Fibroblast of lung (primary cell): ENCODE measurements around the gene PRR23E. TPM values are rescaled to one million over a fixed set of nuclear protein-coding genes. Genes with fewer than 3 reads are reported as not detected.

Experiments
- DNase-seq, 2 donors: peaks; one replicate each; pipeline versions ENCODE4 v3.0.0 to v3.0.0-alpha.2; 2010; ENCODE audit warnings: low read depth in 2 of 2
- H2AFZ ChIP-seq: 2 replicates; pipeline ENCODE4 v1.5.1; 2012; ENCODE audit warnings: low read length, control low read depth, inconsistent platforms
- H3K27ac ChIP-seq: 2 replicates; pipeline ENCODE4 v1.5.1; 2011; ENCODE audit warnings: low read length, control low read depth; ENCODE audit not compliant: insufficient read depth
- H3K27me3 ChIP-seq: 2 replicates; pipeline ENCODE4 v1.5.1; 2011; ENCODE audit warnings: mild to moderate bottlenecking, low read length; ENCODE audit not compliant: control insufficient read depth, insufficient read depth
- H3K36me3 ChIP-seq: 2 replicates; pipeline ENCODE4 v1.5.1; 2011; ENCODE audit warnings: low read length; ENCODE audit not compliant: control insufficient read depth, insufficient read depth
- H3K4me1 ChIP-seq: 2 replicates; pipeline ENCODE4 v1.5.1; 2011; ENCODE audit warnings: low read length; ENCODE audit not compliant: control insufficient read depth, insufficient read depth; ENCODE audit errors: extremely low read depth
- H3K4me2 ChIP-seq: 2 replicates; pipeline ENCODE4 v1.5.1; 2011; ENCODE audit warnings: low read length, control low read depth; ENCODE audit not compliant: insufficient read depth; ENCODE audit errors: extremely low read depth
- H3K4me3 ChIP-seq, 4 experiments: fragments of 200-600 bp in 1 of 4; sonication (generic) in 1 of 4; replicated peaks in 1 of 4; 2 replicates each; pipeline ENCODE4 v1.5.1; 2011 to 2016; ENCODE audit warnings: low read length in 4 of 4, low read depth in 3 of 4, mild to moderate bottlenecking in 3 of 4, control low read depth in 2 of 4, inconsistent platforms in 1 of 4, mixed read lengths in 1 of 4; ENCODE audit not compliant: insufficient read depth in 1 of 4; ENCODE audit errors: control extremely low read depth in 1 of 4
- H3K79me2 ChIP-seq: 2 replicates; pipeline ENCODE4 v1.5.1; 2012; ENCODE audit warnings: mild to moderate bottlenecking, low read length, inconsistent platforms; ENCODE audit not compliant: control insufficient read depth, insufficient read depth
- H3K9ac ChIP-seq: 2 replicates; pipeline ENCODE4 v1.5.1; 2011; ENCODE audit warnings: mild to moderate bottlenecking, low read length, control low read depth; ENCODE audit not compliant: insufficient read depth
- H3K9me3 ChIP-seq: 2 replicates; pipeline ENCODE4 v1.5.1; 2012; ENCODE audit warnings: low read depth, low read length; ENCODE audit not compliant: control insufficient read depth, insufficient read depth
- H4K20me1 ChIP-seq: 2 replicates; pipeline ENCODE4 v1.5.1; 2011; ENCODE audit warnings: low read length; ENCODE audit not compliant: control insufficient read depth, insufficient read depth; ENCODE audit errors: extremely low read depth
- CTCF ChIP-seq, 2 donors: IDR thresholded peaks in 1 of 2; conservative IDR thresholded peaks in 1 of 2; 1 replicate in 1 of 2; 2 replicates in 1 of 2; pipeline ENCODE4 v1.5.1; 2011 to 2012; ENCODE audit warnings: low read length in 2 of 2, control low read depth in 1 of 2, inconsistent platforms in 1 of 2, low read depth in 1 of 2, mild to moderate bottlenecking in 1 of 2
- EZH2 ChIP-seq: IDR thresholded peaks from 2 replicates; pipeline ENCODE4 v1.5.1; 2012; ENCODE audit warnings: low read length, control low read depth, mild to moderate bottlenecking; ENCODE audit errors: missing control alignments
- polyA plus RNA-seq, 2 donors: library from polyadenylated mRNA; depleted of rRNA in 1 of 2; stranded (reverse) in 1 of 2; unstranded in 1 of 2; fragments of >200 nt; gene quantifications; 2 replicates each; pipeline ENCODE4 v1.2.1, GENCODE V29; 2011 to 2012; ENCODE audit warnings: missing spikeins in 1 of 2
- total RNA-seq: library from RNA; depleted of rRNA; stranded (reverse); fragments of >200 nt; gene quantifications from 2 replicates; pipeline ENCODE4 v1.2.1, GENCODE V29; 2014

The PRR23E gene
- total and polyA plus RNA-seq, 2 donors (not counting 1 experiment from before 2014, with no cell fraction given), result not detected

DNA sequence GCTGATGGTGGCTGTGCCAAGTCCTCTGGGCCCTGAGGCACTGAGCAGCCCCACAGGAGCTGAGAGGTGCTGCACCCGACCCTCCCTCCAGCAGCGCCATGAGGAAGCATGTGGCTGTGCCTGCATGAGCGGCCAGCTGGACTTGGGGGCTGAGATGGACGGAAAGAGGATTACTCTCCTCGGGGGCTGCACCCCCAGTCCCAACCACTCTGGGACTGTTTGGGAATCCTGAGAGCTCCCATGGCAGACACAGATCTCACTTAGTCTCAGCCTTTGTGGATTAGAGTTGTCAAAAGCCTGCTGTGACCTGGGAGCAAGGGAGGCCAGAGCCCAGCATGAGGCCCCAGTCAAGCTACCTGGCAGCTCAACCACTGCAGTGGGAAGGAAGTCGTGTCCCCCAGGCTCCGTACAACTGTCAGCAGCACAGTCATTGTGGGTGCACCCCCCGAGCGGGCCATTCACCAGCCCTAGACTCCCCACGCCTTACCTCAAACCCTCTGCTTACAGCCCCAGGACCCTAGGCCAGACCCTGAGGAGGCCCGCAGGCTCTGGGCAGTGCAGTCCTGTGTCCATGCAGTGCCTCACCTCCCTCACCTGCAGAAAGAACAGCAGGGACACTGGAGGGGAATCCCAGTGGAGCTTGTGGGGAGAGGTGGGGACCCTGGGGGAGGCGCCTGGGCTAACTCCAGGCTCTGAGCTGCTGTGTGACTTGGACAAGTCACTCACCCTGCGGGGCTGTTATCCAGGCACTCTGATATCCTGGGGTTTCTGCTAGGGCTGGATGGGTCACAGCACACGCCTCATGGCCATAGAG is 17.1 kb downstream of the PRR23E start:
- no peaks in the 10 kb centered on the region for H4K20me1 ChIP-seq
- no peaks in the 10 kb centered on the region for H3K4me1 ChIP-seq
- H3K27ac ChIP-seq, result no peak overlapping the region
- H3K36me3 ChIP-seq, result no peaks in the 10 kb centered on the region
- no peak overlapping the region for H2AFZ ChIP-seq
- H3K4me3 ChIP-seq, result no peak overlapping the region
- no peak for DNase-seq
- H3K27me3 ChIP-seq, result no peaks in the 10 kb centered on the region
- no peaks in the 10 kb centered on the region for H3K9me3 ChIP-seq
- no peaks in the 10 kb centered on the region for H3K79me2 ChIP-seq
- TF ChIP-seq CTCF (conservative IDR thresholded peaks at IDR 0.05 in 1 of 2, IDR thresholded peaks at IDR 0.05 in 1 of 2; ENCODE audit: low read depth in 1 of 2, low read length in 2 of 2) (no peak), EZH2 (no peak)
- no peak overlapping the region for H3K9ac ChIP-seq
- no peak overlapping the region for H3K4me2 ChIP-seq

- TF ChIP-seq CTCF (conservative IDR thresholded peaks at IDR 0.05 in 1 of 2, IDR thresholded peaks at IDR 0.05 in 1 of 2; ENCODE audit: low read depth in 1 of 2, low read length in 2 of 2) (no peak), EZH2 (no peak)
- Histone ChIP-seq H3K27ac (no peak overlapping the region), H3K27me3 (no peaks in the 10 kb centered on the region), H3K4me2 (no peak overlapping the region), H3K79me2 (no peaks in the 10 kb centered on the region), H3K9ac (no peak overlapping the region), H3K36me3 (no peaks in the 10 kb centered on the region), H3K4me1 (no peaks in the 10 kb centered on the region), H2AFZ (no peak overlapping the region), H3K9me3 (no peaks in the 10 kb centered on the region), H3K4me3 (no peak overlapping the region), H4K20me1 (no peaks in the 10 kb centered on the region)
- no peak for DNase-seq
Observed at GRCh38 chr3:127210654-127210943, 17.7 kb downstream of the PRR23E start.

- TF ChIP-seq CTCF (conservative IDR thresholded peaks at IDR 0.05 in 1 of 2, IDR thresholded peaks at IDR 0.05 in 1 of 2; ENCODE audit: low read depth in 1 of 2, low read length in 2 of 2), result no peak
- no peak for TF ChIP-seq EZH2
- no peaks in the 10 kb centered on the region for H3K36me3 ChIP-seq
- no peak overlapping the region for H3K4me2 ChIP-seq
- no peak overlapping the region for H3K4me3 ChIP-seq
- H3K9me3 ChIP-seq, result no peaks in the 10 kb centered on the region
- no peak overlapping the region for H3K9ac ChIP-seq
- no peaks in the 10 kb centered on the region for H4K20me1 ChIP-seq
- no peak for DNase-seq
- no peaks in the 10 kb centered on the region for H3K4me1 ChIP-seq
- H3K27ac ChIP-seq, result no peak overlapping the region
- H3K27me3 ChIP-seq, result no peaks in the 10 kb centered on the region
- no peak overlapping the region for H2AFZ ChIP-seq
- H3K79me2 ChIP-seq, result no peaks in the 10 kb centered on the region
Observed at GRCh38 chr3:127211118-127212060, 18.5 kb downstream of the PRR23E start.
